ENCODE results near the gene ANKRD6. TPM values are rescaled to one million over a fixed set of nuclear protein-coding genes. Genes with fewer than 3 reads are reported as not detected.

The ANKRD6 gene
- total RNA-seq, 8 experiments from 2014 or later: 2.6 to 52.4 (median 33.7) TPM

DNA sequence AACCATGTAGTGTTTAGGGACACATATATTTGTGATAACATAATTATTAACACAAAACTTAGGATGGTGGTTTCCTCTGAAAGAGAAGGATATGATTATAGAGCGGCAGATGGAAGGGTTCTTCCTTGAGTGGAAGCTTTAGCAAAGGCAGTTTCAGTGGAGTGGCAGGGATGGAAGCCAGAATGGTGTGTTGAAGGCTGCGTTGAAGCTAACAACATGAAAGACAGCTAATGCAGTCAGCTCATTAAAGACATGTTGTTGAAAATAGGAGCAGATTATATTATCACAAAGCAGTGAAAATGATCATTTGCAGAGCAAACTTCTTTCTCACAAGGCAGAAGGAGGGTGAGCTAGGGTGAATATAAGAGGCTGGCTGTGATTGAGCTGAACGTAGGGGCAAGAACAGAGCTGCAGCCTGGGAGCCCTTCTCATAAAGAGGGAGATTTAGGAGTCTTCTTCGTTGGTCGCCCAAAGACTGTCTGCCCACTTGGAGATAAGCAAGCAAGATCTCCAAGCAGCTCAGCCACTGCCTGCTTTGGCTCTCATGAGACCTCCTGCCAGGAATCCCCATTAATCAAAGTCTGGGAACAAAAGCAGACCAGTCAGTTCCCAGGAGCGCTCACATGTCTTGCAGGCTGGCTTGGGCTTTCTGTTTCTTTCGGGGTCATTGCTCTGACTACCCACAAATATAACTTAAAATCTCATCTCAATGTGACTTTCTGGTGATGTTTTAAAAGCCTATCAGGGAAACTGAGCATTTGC lies 2.6 kb upstream of the ANKRD6 start:
- Histone ChIP-seq H3K4me3 (no peak overlapping the region), H3K27ac (no peak overlapping the region), H3K4me1 (replicated peaks in 1 of 2) (peaks cover 22 to 29% of the 10 kb centered on the region in 2 donors)
- WGBS, 10 experiments: 6 to 44% (median 19%) methylated on average over 2 to 7 of the region's 7 CpGs
- in situ Hi-C loops (cut with MboI; ENCODE audit: low pct_unique_long_range_greater_than_20kb in 2 of 9, low sequenced_read_pairs in 9 of 9, unreplicated experiment in 9 of 9): loop anchor here in 7 of 9 experiments (10.0 to 25.0 kb wide), 4 partner anchors 132 to 207 kb away; partner anchors contain the start of gene LYRM2 (in 1 of the 7)
- peak in 5 of 8 experiments; percentile 46 to 62 (median 54) for ATAC-seq (replicated peaks in 6 of 8)

DNA sequence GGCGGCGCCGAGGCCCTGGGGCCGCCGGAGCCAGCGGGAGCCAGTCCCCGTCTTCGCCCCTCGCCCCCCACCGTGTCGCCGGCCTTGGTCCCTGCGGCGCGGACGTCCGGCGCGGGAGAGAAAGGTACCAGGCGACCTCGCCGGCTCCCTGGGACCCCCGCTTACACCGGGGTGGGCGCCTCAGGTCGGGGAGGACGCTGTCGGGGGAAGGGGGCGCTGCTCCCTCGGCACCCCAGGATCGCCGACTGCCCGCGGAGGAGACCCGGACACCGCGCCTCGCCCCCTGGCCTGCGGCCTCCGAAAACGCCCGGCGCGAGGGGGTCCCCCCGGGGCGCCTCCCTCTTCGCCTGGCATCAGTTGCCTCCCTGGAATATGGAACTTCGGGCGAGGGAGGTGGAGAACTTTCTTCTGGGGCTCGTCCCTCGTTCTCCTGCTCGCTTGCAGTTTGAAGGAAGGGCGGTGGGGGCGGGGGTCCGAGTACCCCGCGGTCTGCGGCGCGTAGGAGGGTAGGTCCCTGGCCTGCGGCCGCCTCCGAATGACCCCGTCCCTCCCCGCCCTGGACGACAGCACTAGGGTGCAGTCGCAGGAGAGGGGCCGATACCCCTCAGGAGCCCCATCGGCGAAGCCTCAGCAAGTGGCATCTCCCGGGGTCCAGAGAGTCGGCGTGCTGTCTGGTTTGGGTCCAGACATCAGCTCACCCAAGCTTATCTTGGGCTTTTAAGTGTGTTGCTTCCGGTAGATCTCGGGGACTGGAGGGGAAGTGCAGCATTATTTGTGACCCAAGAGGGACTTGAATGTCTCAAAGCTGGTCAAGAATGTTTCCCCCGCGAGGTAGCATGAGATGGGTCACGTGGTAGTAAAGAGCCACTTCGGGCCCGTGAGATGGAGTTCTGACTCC lies 549 bp downstream of the ANKRD6 start:
- peak in 7 of 8 experiments; percentile 12 to 48 (median 32) for ATAC-seq (replicated peaks in 6 of 8)
- Histone ChIP-seq H3K4me1 (replicated peaks in 1 of 2) (peaks cover 31 to 32% of the 10 kb centered on the region in 2 donors), H3K27ac (peak overlapping the region in 1 of 2 donors; percentile 6), H3K4me3 (peak overlapping the region; percentile 79 to 98 (median 85))
- in situ Hi-C loops (cut with MboI; ENCODE audit: low pct_unique_long_range_greater_than_20kb in 2 of 9, low sequenced_read_pairs in 9 of 9, unreplicated experiment in 9 of 9): loop anchor here in 7 of 9 experiments (10.0 to 25.0 kb wide), 4 partner anchors 129 to 204 kb away; partner anchors contain the start of gene LYRM2 (in 1 of the 7)
- WGBS, 10 experiments: 0 to 40% (median 16%) methylated on average over 2 to 6 of the region's 80 CpGs; no CpG with 5 or more reads in 6 of the 10 experiments

DNA sequence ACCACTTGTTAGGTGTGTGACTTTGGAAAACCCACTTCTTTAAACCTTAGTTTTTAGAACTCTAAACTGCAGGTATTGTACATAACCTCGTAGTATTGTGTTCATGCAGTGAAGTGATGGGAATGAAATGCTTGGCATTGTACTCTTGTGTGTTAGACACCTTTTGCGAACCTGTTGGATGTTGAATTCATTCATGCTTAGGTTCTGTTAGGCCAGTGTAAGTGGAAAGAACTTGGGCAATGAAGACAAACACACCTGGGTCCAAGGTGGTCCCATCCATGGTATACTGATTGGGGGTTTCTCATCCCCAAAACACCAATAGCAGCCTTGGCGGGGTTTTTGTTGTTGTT lies 1.2 kb downstream of the ANKRD6 start:
- Histone ChIP-seq H3K4me1 (replicated peaks in 1 of 2) (peaks cover 31 to 32% of the 10 kb centered on the region in 2 donors), H3K4me3 (peak overlapping the region; percentile 79 to 98 (median 85)), H3K27ac (no peak overlapping the region)
- in situ Hi-C loops (cut with MboI; ENCODE audit: low pct_unique_long_range_greater_than_20kb in 2 of 9, low sequenced_read_pairs in 9 of 9, unreplicated experiment in 9 of 9): loop anchor here in 7 of 9 experiments (10.0 to 25.0 kb wide), 4 partner anchors 128 to 203 kb away; partner anchors contain the start of gene LYRM2 (in 1 of the 7)
- WGBS, 10 experiments: 70 to 100% (median 79%) methylated on average over 1 to 3 of the region's 3 CpGs; no CpG with 5 or more reads in 4 of the 10 experiments
- ATAC-seq (replicated peaks in 6 of 8): no peak

DNA sequence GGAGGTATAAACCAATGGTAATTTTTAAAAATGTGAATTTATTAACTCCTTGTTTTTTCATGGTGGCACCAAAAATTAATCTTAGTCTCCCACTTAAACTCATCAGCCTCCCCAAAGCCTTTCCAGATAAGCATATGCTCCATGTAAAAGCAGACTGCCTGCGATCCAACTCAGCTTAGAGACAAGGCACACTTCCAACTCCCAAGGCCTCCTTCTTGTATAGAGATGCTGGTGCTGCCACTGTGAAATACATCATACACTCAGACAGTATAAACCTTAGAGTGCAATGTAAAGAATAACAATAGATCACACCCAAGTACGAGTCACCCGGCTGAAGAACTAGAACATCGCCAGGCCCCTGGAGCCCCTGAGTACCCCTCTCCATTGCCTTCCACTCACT lies 2.0 kb downstream of the ANKRD6 start:
- Histone ChIP-seq H3K4me3 (no peak overlapping the region), H3K27ac (no peak overlapping the region), H3K4me1 (replicated peaks in 1 of 2) (peaks cover 31 to 32% of the 10 kb centered on the region in 2 donors)
- in situ Hi-C loops (cut with MboI; ENCODE audit: low pct_unique_long_range_greater_than_20kb in 2 of 9, low sequenced_read_pairs in 9 of 9, unreplicated experiment in 9 of 9): loop anchor here in 7 of 9 experiments (10.0 to 25.0 kb wide), 4 partner anchors 127 to 202 kb away; partner anchors contain the start of gene LYRM2 (in 1 of the 7)
- 40 to 100% (median 86%) methylated on average over 1 to 4 of the region's 4 CpGs; no CpG with 5 or more reads in 1 of the 10 experiments for WGBS, 10 experiments
- ATAC-seq (replicated peaks in 6 of 8): no peak

DNA sequence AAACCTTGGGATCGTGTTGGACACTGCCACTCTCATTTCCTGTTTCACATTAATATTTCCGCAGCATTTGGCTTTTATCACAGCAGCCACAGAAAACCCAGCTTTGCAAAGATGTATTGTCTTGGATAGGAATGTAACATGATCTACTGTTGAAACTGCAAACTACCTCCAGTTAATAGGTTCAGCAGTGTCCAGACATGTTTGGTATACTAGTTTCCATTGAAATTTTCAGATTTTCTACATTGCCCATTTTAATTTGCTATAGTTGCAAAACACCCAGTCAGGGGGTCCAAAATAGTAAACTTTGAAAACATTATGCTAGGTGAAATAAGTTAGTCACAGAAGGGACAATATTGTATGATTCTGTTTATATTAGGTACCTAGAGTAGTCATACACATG lies 3.3 kb downstream of the ANKRD6 start:
- no peak for ATAC-seq (replicated peaks in 6 of 8)
- WGBS, 10 experiments: 14 to 100% (median 73%) methylated on average over 1 to 2 of the region's 2 CpGs; no CpG with 5 or more reads in 2 of the 10 experiments
- H3K4me3 ChIP-seq: no peak overlapping the region
- peaks cover 21 to 26% of the 10 kb centered on the region in 2 donors for H3K4me1 ChIP-seq (replicated peaks in 1 of 2)
- in situ Hi-C loops (cut with MboI; ENCODE audit: low pct_unique_long_range_greater_than_20kb in 2 of 9, low sequenced_read_pairs in 9 of 9, unreplicated experiment in 9 of 9): loop anchor here in 7 of 9 experiments (10.0 to 25.0 kb wide), 4 partner anchors 126 to 201 kb away; partner anchors contain the start of gene LYRM2 (in 1 of the 7)
- no peak overlapping the region for H3K27ac ChIP-seq

DNA sequence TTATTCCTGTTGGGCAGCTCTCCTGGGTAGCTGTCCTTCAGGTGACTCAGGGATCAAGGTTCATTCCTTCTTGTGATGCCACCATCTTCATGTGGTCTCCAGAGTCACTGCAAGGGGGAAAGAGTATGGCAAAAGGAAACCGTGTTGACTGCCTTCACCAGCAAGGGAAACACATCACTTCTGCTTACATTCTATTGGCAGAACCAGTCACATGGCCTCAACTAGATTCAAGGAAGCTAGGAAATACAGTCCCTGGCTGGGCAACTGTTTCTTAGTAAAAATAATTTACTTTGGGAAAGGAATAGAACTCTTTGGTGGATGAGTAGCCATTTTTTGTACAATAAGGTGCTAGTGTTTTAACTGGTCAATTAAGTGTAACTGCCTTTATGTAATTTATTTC lies 5.3 kb downstream of the ANKRD6 start:
- WGBS, 10 experiments: 60 to 100% (median 80%) methylated on average over 1 of the region's 1 CpG; no CpG with 5 or more reads in 7 of the 10 experiments
- Histone ChIP-seq H3K27ac (no peak overlapping the region), H3K4me3 (no peak overlapping the region), H3K4me1 (replicated peaks in 1 of 2) (peaks cover 18 to 24% of the 10 kb centered on the region in 2 donors)
- no peak for ATAC-seq (replicated peaks in 6 of 8)
- in situ Hi-C loops (cut with MboI; ENCODE audit: low pct_unique_long_range_greater_than_20kb in 2 of 9, low sequenced_read_pairs in 9 of 9, unreplicated experiment in 9 of 9): loop anchor here in 7 of 9 experiments (10.0 to 25.0 kb wide), 4 partner anchors 124 to 199 kb away; partner anchors contain the start of gene LYRM2 (in 1 of the 7)

DNA sequence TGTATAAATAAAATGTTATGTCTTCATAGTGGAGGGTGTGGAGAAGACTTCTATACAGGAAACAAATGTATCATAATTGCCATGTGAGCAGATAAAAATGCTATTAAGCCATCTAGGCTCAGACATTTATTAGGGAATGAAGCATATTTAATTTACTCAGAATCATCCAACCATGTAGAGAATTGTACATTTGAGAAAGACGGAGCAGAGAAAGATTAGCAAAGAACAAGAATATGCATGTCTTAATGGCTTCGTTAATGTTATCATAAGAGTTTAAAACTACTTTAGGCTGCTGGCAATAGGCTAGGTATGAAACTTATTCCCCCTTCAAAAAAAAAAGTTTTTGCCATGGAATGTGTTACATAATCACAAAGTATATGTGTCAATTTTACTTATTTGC lies 6.1 kb downstream of the ANKRD6 start:
- no peak for ATAC-seq (replicated peaks in 6 of 8)
- WGBS, 10 experiments: 57 to 100% (median 100%) methylated on average over 1 to 2 of the region's 2 CpGs
- Histone ChIP-seq H3K4me3 (no peak overlapping the region), H3K27ac (no peak overlapping the region), H3K4me1 (replicated peaks in 1 of 2) (peaks cover 16 to 23% of the 10 kb centered on the region in 2 donors)
- in situ Hi-C loops (cut with MboI; ENCODE audit: low pct_unique_long_range_greater_than_20kb in 2 of 9, low sequenced_read_pairs in 9 of 9, unreplicated experiment in 9 of 9): loop anchor here in 7 of 9 experiments (10.0 to 25.0 kb wide), 4 partner anchors 123 to 198 kb away; partner anchors contain the start of gene LYRM2 (in 1 of the 7)

DNA sequence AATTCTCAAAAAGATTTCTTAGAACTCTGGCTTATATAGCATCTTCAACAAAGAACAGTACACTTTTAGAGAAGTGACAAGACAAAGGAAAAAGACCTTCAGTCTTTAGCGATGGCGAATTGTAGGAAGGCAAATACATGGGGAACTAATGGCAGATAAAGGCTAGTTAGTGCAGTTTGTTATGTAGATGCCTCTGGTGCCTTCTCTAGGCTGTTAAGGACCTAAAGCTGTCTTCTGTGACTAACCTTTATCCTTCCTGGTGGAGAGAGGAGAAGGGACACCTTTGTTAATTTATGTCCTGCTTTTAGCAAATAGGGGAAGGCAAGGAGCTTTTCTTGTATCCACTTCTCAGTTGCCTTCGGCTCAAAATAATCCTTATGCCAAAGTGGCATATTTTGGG lies 7.2 kb downstream of the ANKRD6 start:
- peaks cover 4 to 12% of the 10 kb centered on the region in 2 donors for H3K4me1 ChIP-seq (replicated peaks in 1 of 2)
- no peak overlapping the region for H3K27ac ChIP-seq
- ATAC-seq (replicated peaks in 6 of 8): no peak
- in situ Hi-C loops (cut with MboI; ENCODE audit: low pct_unique_long_range_greater_than_20kb in 2 of 9, low sequenced_read_pairs in 9 of 9, unreplicated experiment in 9 of 9): loop anchor here in 5 of 9 experiments (25.0 kb wide), 3 partner anchors 122 to 197 kb away; partner anchors contain the start of gene LYRM2 (in 1 of the 5)
- 62 to 100% (median 89%) methylated on average over 1 to 3 of the region's 3 CpGs for WGBS, 10 experiments
- H3K4me3 ChIP-seq: no peak overlapping the region

DNA sequence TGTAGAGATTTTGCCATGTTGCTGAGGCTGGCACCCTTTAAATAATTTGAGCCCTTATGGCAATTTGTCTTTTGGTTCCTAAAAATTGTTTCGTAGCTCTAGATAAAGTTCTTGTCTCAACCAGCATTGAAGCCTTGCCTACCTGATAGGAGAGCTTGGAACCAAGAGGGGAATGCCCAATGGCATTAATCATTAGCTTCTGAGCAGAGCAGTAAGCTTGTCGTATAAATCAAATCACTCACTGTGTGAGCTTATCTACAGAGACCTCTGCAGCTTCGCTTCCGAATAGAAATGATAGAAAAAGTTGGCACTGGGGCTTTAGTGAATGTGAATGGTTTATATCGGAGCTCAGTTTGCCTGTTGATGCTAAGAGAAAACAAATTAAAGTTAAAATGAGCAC lies 10.7 kb downstream of the ANKRD6 start:
- in situ Hi-C loops (cut with MboI; ENCODE audit: low pct_unique_long_range_greater_than_20kb in 2 of 9, low sequenced_read_pairs in 9 of 9, unreplicated experiment in 9 of 9): loop anchor here in 5 of 9 experiments (25.0 kb wide), 3 partner anchors 119 to 194 kb away; partner anchors contain the start of gene LYRM2 (in 1 of the 5)
- ATAC-seq (replicated peaks in 6 of 8): peak in 1 of 8 experiments; percentile 32
- Histone ChIP-seq H3K4me3 (no peak overlapping the region), H3K4me1 (replicated peaks in 1 of 2) (no peaks in the 10 kb centered on the region), H3K27ac (no peak overlapping the region)
- 35 to 72% (median 60%) methylated on average over 1 to 5 of the region's 5 CpGs; no CpG with 5 or more reads in 2 of the 10 experiments for WGBS, 10 experiments

DNA sequence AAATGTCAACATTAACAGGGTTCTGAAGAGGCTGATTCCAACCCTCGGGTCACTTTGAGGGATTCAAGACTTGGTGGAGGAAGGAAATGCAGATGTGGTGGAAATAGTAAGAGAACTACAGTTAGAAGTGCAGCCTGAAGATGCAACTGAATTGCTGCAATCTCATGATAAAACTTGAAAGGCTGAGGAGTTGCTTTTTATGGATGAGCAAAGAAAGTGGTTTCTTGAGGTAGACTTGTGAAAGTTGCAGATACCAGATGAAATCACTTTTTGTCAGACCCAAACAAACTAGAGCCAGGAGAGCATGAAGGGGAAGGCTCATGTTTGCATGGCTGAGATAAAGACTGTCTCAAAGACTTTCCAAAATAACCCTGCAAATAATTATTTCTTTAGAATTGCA lies 16.2 kb downstream of the ANKRD6 start:
- WGBS, 10 experiments: 0 to 71% (median 60%) methylated on average over 1 of the region's 1 CpG; no CpG with 5 or more reads in 3 of the 10 experiments
- peaks cover 6 to 13% of the 10 kb centered on the region in 2 donors for H3K4me1 ChIP-seq (replicated peaks in 1 of 2)
- H3K27ac ChIP-seq: no peak overlapping the region
- in situ Hi-C loops (cut with MboI; ENCODE audit: low pct_unique_long_range_greater_than_20kb in 2 of 9, low sequenced_read_pairs in 9 of 9, unreplicated experiment in 9 of 9): loop anchor here in 5 of 9 experiments (25.0 kb wide), 3 partner anchors 113 to 188 kb away; partner anchors contain the start of gene LYRM2 (in 1 of the 5)
- no peak for ATAC-seq (replicated peaks in 6 of 8)
- H3K4me3 ChIP-seq: no peak overlapping the region

DNA sequence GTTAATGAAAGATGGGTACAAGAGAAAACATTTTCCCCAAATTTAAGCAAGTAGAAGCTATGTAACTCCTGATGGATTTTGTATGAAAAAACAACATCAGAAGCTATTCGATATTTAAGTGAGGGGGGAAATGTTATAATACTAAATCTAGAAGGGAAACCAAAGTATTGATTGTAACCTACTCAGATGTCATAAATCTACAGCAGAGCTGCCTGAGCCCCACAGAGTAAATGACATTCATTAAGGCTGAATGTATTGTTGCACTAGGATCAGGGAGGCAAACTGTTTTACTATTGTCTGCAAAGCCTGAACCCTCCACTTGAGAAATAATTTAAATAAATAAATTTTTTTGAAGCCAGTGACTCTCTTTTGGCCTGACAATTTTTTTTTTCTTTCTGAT lies 19.3 kb downstream of the ANKRD6 start:
- in situ Hi-C loops (cut with MboI; ENCODE audit: low pct_unique_long_range_greater_than_20kb in 2 of 9, low sequenced_read_pairs in 9 of 9, unreplicated experiment in 9 of 9): no loop called here
- 18 to 89% (median 71%) methylated on average over 1 of the region's 1 CpG; no CpG with 5 or more reads in 1 of the 10 experiments for WGBS, 10 experiments

DNA sequence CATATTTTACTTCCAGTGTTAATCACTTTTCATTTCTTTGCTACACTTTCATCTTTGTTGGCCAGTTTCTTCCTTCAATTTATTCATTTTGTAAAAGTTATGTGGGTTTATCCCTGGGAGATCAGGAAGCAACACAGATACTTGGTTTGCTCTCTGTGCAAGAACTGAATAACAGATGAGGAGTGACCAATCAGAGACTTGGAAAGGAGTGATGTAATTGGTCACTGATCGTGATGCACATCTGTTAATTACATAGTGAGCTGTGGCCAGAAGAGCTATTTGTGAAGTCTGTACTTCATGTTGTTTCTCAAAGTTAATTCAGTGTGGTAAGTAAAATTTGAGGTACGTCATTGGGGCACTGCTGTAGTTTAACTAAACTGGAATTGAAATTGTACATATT lies 21.3 kb downstream of the ANKRD6 start:
- Histone ChIP-seq H3K4me3 (no peak overlapping the region), H3K4me1 (replicated peaks in 1 of 2) (peaks cover 6 to 13% of the 10 kb centered on the region in 2 donors), H3K27ac (no peak overlapping the region)
- peak in 3 of 8 experiments; percentile 43 to 55 (median 54) for ATAC-seq (replicated peaks in 6 of 8)
- WGBS, 10 experiments: 33 to 100% (median 86%) methylated on average over 1 to 2 of the region's 2 CpGs
- in situ Hi-C loops (cut with MboI; ENCODE audit: low pct_unique_long_range_greater_than_20kb in 2 of 9, low sequenced_read_pairs in 9 of 9, unreplicated experiment in 9 of 9): no loop called here

More for the DNA sequence above, 19.3 kb downstream of the ANKRD6 start:
- H3K4me1 ChIP-seq (replicated peaks in 1 of 2): peaks cover 6 to 13% of the 10 kb centered on the region in 2 donors
- H3K27ac ChIP-seq: no peak overlapping the region
- H3K4me3 ChIP-seq: no peak overlapping the region
- peak in 5 of 8 experiments; percentile 32 to 67 (median 45) for ATAC-seq (replicated peaks in 6 of 8)

All from motor neuron (in vitro differentiated cells).